ENCODE measurements around the gene FREM3.

DNA sequence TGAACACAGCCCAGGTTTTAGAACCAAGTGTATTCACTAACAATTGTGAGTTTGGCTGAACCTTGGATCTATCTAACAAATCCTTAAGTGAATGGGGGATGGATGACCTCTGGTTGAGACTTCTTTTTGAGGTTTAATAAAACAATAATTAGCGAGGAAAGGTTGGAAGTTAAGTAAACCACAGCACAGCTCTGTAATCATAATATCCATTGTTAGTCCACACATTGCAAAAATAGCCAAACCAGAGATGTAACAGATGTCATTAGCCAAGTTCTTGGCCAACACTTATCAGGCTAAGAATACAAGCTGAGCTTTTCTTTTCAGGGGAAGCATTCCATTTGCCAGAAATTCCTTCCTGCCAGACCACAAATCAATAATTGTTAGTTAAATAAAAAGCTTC lies 59.1 kb downstream of the FREM3 start:
- TF ChIP-seq TAF1 (IDR thresholded peaks at IDR 0.05; ENCODE audit: borderline replicate concordance, low read depth, low read length) (no peak), POLR2A (IDR thresholded peaks at IDR 0.05; ENCODE audit: low read depth, low read length) (no peak), POLR2AphosphoS5 (IDR thresholded peaks at IDR 0.05; ENCODE audit: low read depth, low read length) (no peak)

Measured in GM12892 (cell line).